Stomach smooth muscle (tissue), 2 donors: ENCODE results near the gene RHOA.

Source experiments
- H3K27ac ChIP-seq: one replicate; pipeline ENCODE4 v1.7.0; 2013; ENCODE audit warnings: mild to moderate bottlenecking, low read length, inconsistent platforms
- H3K27me3 ChIP-seq, 2 donors: one replicate each; pipeline ENCODE4 v1.7.0; 2013; ENCODE audit warnings: low read length in 2 of 2; ENCODE audit not compliant: insufficient read depth in 2 of 2, control insufficient read depth in 1 of 2
- H3K36me3 ChIP-seq, 2 donors: one replicate each; pipeline ENCODE4 v1.7.0; 2013; ENCODE audit warnings: low read length in 2 of 2; ENCODE audit not compliant: control insufficient read depth in 2 of 2, insufficient read depth in 2 of 2
- H3K4me1 ChIP-seq: one replicate; pipeline ENCODE4 v1.7.0; 2013; ENCODE audit warnings: low read length; ENCODE audit not compliant: control insufficient read depth, insufficient read depth
- H3K4me3 ChIP-seq, 2 donors: one replicate each; pipeline ENCODE4 v1.7.0; 2013; ENCODE audit warnings: low read length in 2 of 2
- H3K9ac ChIP-seq, 2 donors: one replicate each; pipeline ENCODE4 v1.7.0; 2013; ENCODE audit warnings: low read length in 2 of 2, mild to moderate bottlenecking in 1 of 2
- H3K9me3 ChIP-seq, 2 donors: one replicate each; pipeline ENCODE4 v1.7.0; 2013; ENCODE audit warnings: low read length in 2 of 2; ENCODE audit not compliant: control insufficient read depth in 2 of 2
- donor health status: healthy.
- donor health status: Pancreatic carcinoma.

The RHOA gene

DNA sequence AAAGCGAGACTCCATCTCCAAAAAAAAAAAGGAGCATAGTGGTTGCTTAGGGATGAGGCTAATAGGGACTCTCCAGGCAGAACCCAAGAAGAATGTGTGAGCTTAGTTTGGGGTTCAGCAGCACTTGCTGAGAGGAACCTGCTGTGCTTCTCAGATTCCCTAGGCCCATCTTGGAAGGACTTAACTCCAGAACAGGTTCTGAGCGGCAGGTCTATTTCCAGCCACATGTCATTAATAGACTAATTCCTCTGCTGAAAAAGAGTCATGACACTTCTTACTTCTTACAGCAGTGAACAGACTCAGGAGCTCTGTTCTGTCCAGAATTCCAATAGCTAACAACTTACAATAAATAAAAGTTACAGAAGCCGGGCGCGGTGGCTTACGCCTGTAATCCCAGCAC, 22.5 kb downstream of the RHOA start:
- Histone ChIP-seq H3K9ac (no peak overlapping the region), H3K4me1 (peaks cover 2% of the 10 kb centered on the region), H3K36me3 (no peaks in the 10 kb centered on the region), H3K9me3 (no peaks in the 10 kb centered on the region), H3K27ac (no peak overlapping the region), H3K4me3 (no peak overlapping the region), H3K27me3 (no peaks in the 10 kb centered on the region)

DNA sequence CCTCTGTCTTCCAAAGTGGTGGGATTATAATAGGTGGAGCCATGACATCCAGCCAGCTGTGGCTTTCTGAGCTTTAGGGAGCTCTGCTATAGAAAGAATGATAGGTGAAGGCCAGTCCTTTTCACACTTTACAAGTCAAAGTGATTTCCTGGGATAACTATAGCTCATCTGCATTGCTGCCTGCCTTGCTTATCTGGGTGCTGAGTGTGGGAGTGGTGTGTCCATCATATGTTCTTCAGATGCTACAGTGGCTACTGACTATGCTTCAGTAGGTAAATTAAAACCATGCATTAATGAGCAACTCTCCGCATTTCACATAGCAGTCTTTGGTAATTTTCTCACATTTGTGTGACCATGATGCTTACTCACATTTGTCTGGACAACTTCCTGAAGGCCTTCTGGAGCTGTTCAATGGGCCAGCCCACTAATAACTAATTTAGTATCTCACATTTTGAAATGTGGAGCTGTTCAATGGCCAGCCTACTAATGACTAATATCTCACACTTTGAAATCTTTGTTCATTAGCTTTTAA, 23.4 kb downstream of the RHOA start:
- H3K9ac ChIP-seq = no peak overlapping the region
- no peak overlapping the region for H3K27ac ChIP-seq
- peaks cover 2% of the 10 kb centered on the region for H3K4me1 ChIP-seq

DNA sequence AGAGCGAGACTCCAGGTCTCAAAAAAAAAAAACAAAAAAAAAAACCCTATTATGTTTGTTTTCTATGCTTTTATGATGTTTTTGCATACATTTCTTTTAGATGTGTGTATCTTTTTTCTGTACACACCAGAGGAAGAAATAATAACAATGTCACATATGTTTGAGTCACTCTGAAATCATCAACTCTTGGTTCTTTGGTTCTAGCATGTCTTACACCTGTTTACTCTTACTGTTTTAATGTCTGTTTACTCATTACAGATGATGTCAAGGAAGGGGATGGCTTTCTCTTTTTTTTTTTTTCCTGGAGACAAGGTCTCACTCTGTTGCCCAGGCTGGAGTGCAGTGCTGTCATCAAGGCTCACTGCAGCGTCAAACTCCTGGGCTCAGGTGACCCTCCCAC, 24.1 kb downstream of the RHOA start:
- no peak overlapping the region for H3K9ac ChIP-seq
- peaks cover 2% of the 10 kb centered on the region for H3K4me1 ChIP-seq
- H3K27me3 ChIP-seq = no peaks in the 10 kb centered on the region
- no peak overlapping the region for H3K4me3 ChIP-seq
- H3K36me3 ChIP-seq = no peaks in the 10 kb centered on the region
- H3K9me3 ChIP-seq = no peaks in the 10 kb centered on the region
- no peak overlapping the region for H3K27ac ChIP-seq

More for the DNA sequence above, 23.4 kb downstream of the RHOA start:
- Histone ChIP-seq H3K36me3 (no peaks in the 10 kb centered on the region), H3K4me3 (no peak overlapping the region), H3K27me3 (no peaks in the 10 kb centered on the region), H3K9me3 (no peaks in the 10 kb centered on the region)

DNA sequence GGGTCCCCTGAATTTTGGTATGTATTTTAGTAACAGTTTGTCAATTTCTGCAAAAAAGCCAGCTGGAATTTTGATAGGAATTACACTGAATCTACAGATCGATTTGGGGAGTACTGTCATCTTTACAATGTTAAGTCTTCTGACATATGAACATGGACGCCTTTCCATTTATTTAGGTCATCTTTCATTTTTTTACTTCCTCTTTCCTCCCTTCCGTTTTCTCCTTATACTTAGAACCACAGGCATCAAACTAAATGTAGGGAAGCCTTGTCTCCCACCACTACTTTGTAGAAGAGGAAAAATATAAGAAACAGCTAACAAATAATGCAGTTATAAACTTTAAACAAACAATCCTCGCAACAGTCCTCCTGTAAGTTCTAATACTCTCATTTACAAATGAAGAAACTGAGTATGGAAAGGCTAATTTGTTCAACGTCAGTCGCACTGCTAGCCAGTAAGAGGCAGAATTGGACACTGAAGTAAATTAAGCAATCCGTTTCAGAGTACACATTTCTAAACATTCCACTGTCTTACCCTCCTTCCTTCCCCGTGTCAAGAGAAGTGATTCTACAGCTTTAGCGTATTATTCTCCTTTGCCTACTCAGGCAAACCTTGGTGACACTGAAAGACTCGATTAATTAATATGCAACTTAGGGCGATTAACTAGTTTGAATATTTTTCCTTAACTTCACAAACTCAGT, 25.6 kb downstream of the RHOA start:
- H3K27ac ChIP-seq = no peak overlapping the region
- H3K9ac ChIP-seq = no peak overlapping the region
- no peaks in the 10 kb centered on the region for H3K4me1 ChIP-seq
- H3K4me3 ChIP-seq = no peak overlapping the region
- no peaks in the 10 kb centered on the region for H3K9me3 ChIP-seq
- H3K36me3 ChIP-seq = no peaks in the 10 kb centered on the region
- H3K27me3 ChIP-seq = no peaks in the 10 kb centered on the region

DNA sequence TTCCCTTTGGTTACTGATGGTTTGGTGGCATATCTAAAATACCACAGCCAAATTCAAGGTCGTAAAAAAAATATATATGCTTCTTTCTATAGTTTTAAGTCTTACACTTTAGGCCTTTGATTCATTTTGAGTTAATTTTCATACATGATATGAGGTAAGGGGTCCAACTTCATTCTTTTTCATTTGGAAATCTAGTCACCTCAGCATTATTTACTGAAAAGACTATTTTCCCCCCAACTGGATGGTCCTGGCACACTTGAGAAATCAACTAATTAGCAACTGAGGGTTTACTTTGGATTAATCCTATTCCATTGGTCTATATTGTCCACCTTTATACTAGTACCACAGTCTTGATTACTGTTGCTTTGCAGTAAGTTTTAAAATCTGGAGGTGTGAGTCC, 26.2 kb downstream of the RHOA start:
- no peaks in the 10 kb centered on the region for H3K4me1 ChIP-seq

DNA sequence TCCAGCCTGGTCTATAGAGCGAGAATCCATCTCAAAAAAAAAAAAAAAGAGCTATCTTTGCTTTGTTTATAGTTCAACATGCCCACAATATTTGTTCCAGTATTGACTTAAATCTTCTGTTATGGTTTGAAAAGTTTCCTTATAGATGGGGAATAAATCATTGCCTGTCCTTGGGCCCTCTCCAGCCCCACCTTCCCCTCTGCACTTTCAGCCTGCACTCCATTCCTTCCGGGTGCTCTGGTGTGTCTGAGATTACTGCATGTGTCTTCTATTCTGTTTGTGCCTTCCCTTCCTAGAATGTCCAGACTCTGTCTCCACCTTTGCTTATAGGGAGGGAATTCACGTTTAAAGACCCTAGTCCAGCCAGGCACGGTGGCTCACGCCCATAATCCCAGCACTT, 28.4 kb downstream of the RHOA start:
- Histone ChIP-seq H3K4me1 (peaks cover 3% of the 10 kb centered on the region), H3K27me3 (no peaks in the 10 kb centered on the region), H3K36me3 (no peaks in the 10 kb centered on the region), H3K27ac (no peak overlapping the region), H3K9me3 (no peaks in the 10 kb centered on the region), H3K9ac (no peak overlapping the region), H3K4me3 (no peak overlapping the region)

More for the DNA sequence above, 26.2 kb downstream of the RHOA start:
- H3K27me3 ChIP-seq = no peaks in the 10 kb centered on the region
- no peaks in the 10 kb centered on the region for H3K9me3 ChIP-seq
- no peak overlapping the region for H3K27ac ChIP-seq
- no peak overlapping the region for H3K4me3 ChIP-seq
- H3K36me3 ChIP-seq = no peaks in the 10 kb centered on the region
- H3K9ac ChIP-seq = no peak overlapping the region

DNA sequence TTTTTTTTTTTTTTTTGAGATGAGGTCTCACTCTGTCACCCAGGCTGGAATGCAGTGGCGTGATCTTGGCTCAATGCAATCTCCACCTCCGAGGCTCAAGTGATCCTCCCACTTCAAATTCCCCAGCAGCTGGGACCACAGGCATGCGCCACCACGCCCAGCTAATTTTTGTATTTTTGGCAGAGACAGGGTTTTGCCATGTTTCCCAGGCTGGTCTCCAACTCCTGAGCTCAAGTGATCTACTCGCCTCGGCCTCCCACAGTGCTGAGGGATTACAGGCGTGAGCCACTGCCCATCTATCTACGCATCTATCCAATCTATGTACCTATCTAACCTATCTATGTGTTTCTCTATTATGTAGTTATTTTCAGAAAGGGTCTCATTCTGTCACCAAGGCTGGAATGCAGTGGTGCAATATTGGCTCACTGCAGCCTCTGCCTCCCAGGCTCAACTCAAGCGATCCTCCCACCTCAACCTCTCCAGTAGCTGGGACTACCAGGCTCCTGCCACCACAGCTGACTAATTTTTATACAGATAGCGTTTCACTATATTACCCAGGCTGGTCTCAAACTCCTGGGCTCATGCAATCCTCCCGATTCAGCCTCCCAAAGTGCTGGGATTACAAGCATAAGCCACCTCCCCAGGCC, 33.4 kb downstream of the RHOA start:
- H3K4me3 ChIP-seq = no peak overlapping the region
- H3K4me1 ChIP-seq = peaks cover 3% of the 10 kb centered on the region
- no peaks in the 10 kb centered on the region for H3K9me3 ChIP-seq
- no peaks in the 10 kb centered on the region for H3K27me3 ChIP-seq
- peaks cover 15 to 16% of the 10 kb centered on the region in 2 donors for H3K36me3 ChIP-seq
- no peak overlapping the region for H3K9ac ChIP-seq
- no peak overlapping the region for H3K27ac ChIP-seq

DNA sequence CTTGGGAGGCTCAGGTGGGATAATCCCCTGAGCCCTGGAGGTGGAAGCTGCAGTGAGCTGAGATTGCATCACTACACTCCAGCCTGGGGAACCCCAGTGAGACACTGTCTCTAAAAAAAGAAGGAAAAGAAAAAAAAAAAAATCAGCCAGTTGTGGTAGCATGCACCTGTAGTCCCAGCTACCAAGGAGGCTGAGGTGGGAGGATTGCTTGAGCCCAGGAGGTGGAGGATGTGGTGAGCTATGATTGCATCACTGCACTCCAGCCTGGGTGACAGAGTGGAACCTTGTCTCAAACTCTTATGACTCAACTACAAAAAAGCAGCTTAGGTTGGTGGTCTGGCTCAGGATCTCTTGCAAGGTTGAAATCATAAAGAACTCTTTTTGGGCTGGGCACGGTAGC, 34.3 kb downstream of the RHOA start:
- Histone ChIP-seq H3K27me3 (no peaks in the 10 kb centered on the region), H3K4me1 (peaks cover 3% of the 10 kb centered on the region), H3K4me3 (no peak overlapping the region), H3K9me3 (no peaks in the 10 kb centered on the region), H3K27ac (no peak overlapping the region), H3K36me3 (peaks cover 21 to 23% of the 10 kb centered on the region in 2 donors), H3K9ac (no peak overlapping the region)

DNA sequence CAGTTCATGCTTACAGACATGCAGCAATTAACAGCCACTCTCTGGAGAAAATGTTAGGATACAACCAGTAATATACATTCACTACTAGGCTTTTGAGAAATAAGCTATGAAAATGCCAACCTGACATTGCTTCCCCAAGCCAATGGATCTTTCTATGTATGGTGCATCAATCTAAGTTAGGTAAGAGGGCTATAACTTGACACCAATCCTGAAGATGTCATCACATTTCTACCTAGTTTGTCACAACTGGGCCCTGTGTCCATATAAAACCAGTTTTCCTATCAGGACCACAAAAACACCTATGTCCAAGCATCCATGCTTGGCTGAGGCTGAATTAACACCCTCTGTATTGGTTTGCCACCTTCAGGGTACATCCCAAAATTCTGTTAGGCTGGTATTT, 39.8 kb downstream of the RHOA start:
- Histone ChIP-seq H3K36me3 (peaks cover 34 to 37% of the 10 kb centered on the region in 2 donors), H3K27ac (no peak overlapping the region), H3K9ac (no peak overlapping the region), H3K4me3 (no peak overlapping the region), H3K27me3 (no peaks in the 10 kb centered on the region), H3K4me1 (peaks cover 4% of the 10 kb centered on the region), H3K9me3 (no peaks in the 10 kb centered on the region)

DNA sequence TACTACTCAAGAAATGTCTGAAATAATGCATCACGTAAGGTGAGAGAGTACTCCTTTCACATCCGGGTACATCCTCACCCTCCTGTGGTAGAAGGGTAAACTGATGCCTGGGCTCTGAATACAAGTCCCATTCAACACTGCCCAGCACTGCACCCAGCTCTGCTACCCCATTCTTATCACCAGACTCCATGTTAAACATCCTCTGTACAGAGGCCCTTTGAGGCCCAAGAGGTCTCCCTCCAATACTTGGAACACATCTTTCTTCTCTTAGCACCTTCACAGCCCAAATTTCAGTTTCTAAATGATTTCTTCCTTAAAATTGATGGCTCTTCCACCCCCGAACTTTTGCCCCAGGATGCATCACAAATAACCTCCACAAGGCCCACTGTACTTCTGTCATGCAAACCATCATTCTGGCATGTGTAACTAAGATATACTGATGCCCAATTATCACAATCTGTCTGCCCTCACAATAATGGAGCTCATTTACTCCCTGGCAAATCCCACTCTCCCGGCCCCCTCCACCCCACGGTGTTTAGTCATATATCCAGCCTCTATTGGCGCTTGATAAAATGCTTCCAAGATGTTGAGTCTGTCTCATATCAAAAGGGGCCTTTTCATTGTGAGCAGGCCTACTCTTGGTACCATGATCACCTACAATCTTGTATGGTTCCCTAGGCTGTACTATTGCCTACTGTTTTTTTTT, 41.0 kb downstream of the RHOA start:
- H3K36me3 ChIP-seq = peaks cover 40 to 46% of the 10 kb centered on the region in 2 donors
- no peak overlapping the region for H3K27ac ChIP-seq
- no peaks in the 10 kb centered on the region for H3K27me3 ChIP-seq
- peaks cover 4% of the 10 kb centered on the region for H3K4me1 ChIP-seq
- H3K9ac ChIP-seq = no peak overlapping the region
- no peaks in the 10 kb centered on the region for H3K9me3 ChIP-seq
- no peak overlapping the region for H3K4me3 ChIP-seq
